ENCODE measurements around the gene CFAP410.

DNA sequence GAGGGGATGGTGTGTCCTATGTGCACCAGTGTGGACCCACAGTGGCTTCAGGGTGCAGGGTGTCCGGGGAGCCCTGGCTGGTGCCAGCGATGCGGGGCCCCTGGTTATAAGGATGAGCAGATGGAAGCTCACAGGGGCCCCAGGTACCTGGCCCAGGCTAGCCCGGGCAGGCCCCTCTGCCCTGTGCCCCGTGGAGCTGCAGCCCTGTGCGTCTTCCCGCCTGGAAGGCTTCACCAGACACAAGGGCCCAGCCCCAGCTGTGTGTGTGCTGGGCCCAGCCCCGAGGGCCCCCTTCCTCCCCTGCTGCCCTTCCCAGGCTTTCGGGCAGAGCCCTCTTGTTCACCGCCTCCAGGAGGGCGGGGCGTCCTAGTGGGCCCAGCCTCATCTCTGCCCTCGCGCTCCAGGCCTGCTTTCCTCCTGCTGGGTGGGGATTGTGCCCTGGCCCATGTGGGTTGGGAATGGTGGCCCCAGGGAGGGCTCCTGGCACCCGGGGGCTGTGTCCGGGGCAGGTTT lies 23.4 kb downstream of the CFAP410 start:
- TF ChIP-seq EZH2 (optimal IDR thresholded peaks at IDR 0.05; ENCODE audit: low read depth, low read length) (no peak), EZH2phosphoT487 (IDR thresholded peaks at IDR 0.05; ENCODE audit: low read length) (no peak)
- TF ChIP-seq, protein P1, sequence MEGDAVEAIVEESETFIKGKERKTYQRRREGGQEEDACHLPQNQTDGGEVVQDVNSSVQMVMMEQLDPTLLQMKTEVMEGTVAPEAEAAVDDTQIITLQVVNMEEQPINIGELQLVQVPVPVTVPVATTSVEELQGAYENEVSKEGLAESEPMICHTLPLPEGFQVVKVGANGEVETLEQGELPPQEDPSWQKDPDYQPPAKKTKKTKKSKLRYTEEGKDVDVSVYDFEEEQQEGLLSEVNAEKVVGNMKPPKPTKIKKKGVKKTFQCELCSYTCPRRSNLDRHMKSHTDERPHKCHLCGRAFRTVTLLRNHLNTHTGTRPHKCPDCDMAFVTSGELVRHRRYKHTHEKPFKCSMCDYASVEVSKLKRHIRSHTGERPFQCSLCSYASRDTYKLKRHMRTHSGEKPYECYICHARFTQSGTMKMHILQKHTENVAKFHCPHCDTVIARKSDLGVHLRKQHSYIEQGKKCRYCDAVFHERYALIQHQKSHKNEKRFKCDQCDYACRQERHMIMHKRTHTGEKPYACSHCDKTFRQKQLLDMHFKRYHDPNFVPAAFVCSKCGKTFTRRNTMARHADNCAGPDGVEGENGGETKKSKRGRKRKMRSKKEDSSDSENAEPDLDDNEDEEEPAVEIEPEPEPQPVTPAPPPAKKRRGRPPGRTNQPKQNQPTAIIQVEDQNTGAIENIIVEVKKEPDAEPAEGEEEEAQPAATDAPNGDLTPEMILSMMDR (IDR thresholded peaks at IDR 0.05; ENCODE audit: low read length), result no peak

Data from MM.1S (cell line).